Measurements from ENCODE around the gene PPHLN1. TPM values are rescaled to one million over a fixed set of nuclear protein-coding genes. Genes with fewer than 3 reads are reported as not detected.

The PPHLN1 gene
- total RNA-seq, 2 experiments from 2014 or later = 76.9 to 79.3 TPM

DNA sequence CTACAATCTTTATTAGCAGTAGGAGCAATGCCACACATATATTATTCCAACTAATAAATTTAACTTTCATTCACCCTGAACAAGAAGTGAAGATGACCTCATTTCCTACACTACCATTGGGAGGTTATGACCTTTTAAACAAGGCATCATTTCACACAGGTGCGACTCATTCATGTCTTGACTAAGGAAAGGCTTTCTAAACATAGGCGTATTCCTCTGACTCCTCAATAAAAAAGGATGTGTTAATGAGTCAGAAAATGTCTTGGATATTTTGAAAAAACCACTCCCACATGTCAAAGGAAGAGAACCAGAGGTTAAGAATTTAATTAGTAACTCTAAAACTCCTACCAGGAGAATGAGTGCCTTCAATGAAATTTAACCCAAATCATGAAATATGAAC, 148.4 kb downstream of the PPHLN1 start:
- CTCF ChIA-PET = no interaction called here
- Mint-ChIP-seq H3K27me3 (ENCODE audit: low read depth) (peaks cover 28% of the 10 kb centered on the region), H3K4me1 (ENCODE audit: low read depth) (peaks cover 7% of the 10 kb centered on the region), H3K4me3 (no peak overlapping the region), H3K9me3 (ENCODE audit: insufficient read depth) (no peaks in the 10 kb centered on the region), H3K36me3 (ENCODE audit: low read depth) (no peaks in the 10 kb centered on the region), H3K27ac (no peak overlapping the region)
- ATAC-seq (no peak), DNase-seq (no peak)
- POLR2A ChIA-PET = no interaction called here

DNA sequence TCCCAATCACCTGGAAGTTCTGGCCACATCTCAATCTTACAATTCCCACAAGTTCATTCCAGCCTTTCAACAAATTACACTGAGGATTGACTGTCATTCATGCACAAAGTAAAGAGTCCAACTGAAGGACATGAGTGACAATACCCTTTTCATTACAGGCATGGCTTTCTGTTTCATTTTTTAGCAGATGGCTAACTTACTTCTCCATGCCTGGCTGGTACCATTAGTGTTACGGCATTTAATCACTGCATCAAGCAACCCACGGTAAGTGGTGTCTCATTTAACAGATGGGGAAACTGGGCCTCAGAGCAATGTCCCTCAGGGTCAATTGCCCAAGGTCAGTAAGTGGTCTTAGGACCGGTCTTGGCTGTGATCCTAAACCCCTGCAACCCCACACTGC, 149.1 kb downstream of the PPHLN1 start:
- POLR2A ChIA-PET = interaction anchor here (0.6 kb wide), 1 partner anchor 868 kb away, joined by 3 read pairs; no protein-coding TSS in a partner anchor
- Mint-ChIP-seq H3K4me3 (no peak overlapping the region), H3K9me3 (ENCODE audit: insufficient read depth) (no peaks in the 10 kb centered on the region), H3K4me1 (ENCODE audit: low read depth) (peaks cover 1% of the 10 kb centered on the region), H3K27me3 (ENCODE audit: low read depth) (peaks cover 31% of the 10 kb centered on the region), H3K36me3 (ENCODE audit: low read depth) (no peaks in the 10 kb centered on the region), H3K27ac (no peak overlapping the region)
- no peak for DNase-seq
- CTCF ChIA-PET = no interaction called here
- ATAC-seq = no peak

DNA sequence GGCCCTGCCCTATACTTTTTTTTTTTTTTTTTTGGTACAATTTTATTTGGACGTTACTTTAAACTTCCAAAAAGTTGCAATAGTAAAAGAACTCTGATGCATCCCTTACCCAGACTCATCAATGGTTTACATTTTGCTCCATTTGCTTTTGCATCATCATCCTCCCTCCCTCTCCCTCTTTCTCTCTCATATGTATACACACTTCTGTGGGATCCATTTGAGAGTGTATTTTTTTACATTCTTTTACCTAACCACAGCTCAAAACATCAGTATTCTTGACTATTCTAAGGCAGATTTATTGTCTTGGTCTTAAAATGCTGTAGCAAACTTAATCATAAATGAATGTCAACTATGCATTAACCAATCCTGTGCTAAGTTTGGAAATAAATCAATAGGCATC, 152.0 kb downstream of the PPHLN1 start:
- Mint-ChIP-seq H3K4me3 (no peak overlapping the region), H3K27ac (no peak overlapping the region), H3K4me1 (ENCODE audit: low read depth) (peaks cover 5% of the 10 kb centered on the region), H3K9me3 (ENCODE audit: insufficient read depth) (no peaks in the 10 kb centered on the region), H3K27me3 (ENCODE audit: low read depth) (peaks cover 45% of the 10 kb centered on the region), H3K36me3 (ENCODE audit: low read depth) (no peaks in the 10 kb centered on the region)
- CTCF ChIA-PET = no interaction called here
- ATAC-seq = no peak
- POLR2A ChIA-PET = no interaction called here
- no peak for DNase-seq

DNA sequence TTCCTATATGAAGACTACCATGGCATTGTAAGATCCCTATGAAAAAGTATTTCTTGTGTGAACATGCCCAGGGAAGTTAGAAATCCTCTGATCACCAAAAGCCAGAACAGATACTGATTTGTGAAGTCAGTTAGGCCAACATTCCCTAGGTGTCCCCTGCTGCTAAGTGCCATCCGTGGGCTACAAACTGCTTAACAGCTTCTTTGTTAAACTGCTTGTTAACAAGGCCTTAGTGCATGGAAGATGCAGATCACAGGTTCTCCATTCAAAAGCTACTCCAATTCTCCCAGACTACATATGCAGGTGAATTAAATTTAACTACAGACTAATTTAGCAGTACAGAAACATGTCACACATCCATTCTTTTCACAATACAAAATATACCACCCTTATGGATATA, 155.4 kb downstream of the PPHLN1 start:
- no peak for DNase-seq
- Mint-ChIP-seq H3K27ac (no peak overlapping the region), H3K27me3 (ENCODE audit: low read depth) (peaks cover 62% of the 10 kb centered on the region), H3K9me3 (ENCODE audit: insufficient read depth) (no peaks in the 10 kb centered on the region), H3K36me3 (ENCODE audit: low read depth) (no peaks in the 10 kb centered on the region), H3K4me1 (ENCODE audit: low read depth) (peaks cover 9% of the 10 kb centered on the region), H3K4me3 (no peak overlapping the region)
- no peak for ATAC-seq
- CTCF ChIA-PET = interaction anchor here (0.9 to 1.5 kb wide), 2 partner anchors 12 to 20 kb away, joined by 3 to 11 read pairs; no protein-coding TSS in a partner anchor
- POLR2A ChIA-PET = no interaction called here

DNA sequence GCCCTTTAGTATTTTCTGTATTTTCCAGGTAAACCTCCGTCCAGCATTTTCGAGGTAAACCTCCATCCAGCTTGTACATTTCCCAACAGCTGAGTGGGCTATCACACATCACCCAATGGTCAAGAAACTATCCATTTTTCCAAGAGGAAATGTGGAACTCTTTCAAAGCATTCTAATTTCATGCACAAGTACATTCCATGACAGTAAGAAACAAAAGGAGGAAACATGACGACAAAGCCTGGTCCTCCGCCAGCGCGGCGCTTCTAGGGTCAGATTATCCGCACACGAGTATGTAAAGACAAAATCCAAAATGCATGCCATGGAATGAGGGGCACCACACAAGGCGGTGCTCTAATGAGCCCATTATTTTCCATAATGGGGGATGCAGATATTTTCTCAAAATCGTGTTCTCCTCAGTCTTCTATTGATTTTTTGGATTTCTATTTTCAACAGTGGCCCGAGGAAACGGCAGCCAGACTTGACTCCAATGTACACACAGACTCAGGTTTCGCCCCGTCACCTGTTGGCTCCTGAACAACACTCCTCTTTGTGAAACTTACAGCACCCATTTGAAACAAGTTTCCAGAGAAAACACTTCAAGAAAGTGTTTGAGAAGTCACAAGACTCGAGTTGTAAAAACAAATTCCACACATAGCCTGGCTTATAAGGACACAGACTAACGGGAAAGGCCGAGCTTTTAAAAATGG, 156.2 kb downstream of the PPHLN1 start:
- Mint-ChIP-seq H3K36me3 (ENCODE audit: low read depth) (no peaks in the 10 kb centered on the region), H3K27ac (no peak overlapping the region), H3K9me3 (ENCODE audit: insufficient read depth) (no peaks in the 10 kb centered on the region), H3K4me3 (peak overlapping the region; percentile 62), H3K4me1 (ENCODE audit: low read depth) (peaks cover 9% of the 10 kb centered on the region), H3K27me3 (ENCODE audit: low read depth) (peaks cover 69% of the 10 kb centered on the region)
- DNase-seq = no peak
- ChIA-PET CTCF (interaction anchor here (0.6 to 2.4 kb wide), 8 partner anchors 11 to 882 kb away, joined by 3 to 15 read pairs (median 4); no protein-coding TSS in a partner anchor), POLR2A (no interaction called here)
- ATAC-seq = no peak

DNA sequence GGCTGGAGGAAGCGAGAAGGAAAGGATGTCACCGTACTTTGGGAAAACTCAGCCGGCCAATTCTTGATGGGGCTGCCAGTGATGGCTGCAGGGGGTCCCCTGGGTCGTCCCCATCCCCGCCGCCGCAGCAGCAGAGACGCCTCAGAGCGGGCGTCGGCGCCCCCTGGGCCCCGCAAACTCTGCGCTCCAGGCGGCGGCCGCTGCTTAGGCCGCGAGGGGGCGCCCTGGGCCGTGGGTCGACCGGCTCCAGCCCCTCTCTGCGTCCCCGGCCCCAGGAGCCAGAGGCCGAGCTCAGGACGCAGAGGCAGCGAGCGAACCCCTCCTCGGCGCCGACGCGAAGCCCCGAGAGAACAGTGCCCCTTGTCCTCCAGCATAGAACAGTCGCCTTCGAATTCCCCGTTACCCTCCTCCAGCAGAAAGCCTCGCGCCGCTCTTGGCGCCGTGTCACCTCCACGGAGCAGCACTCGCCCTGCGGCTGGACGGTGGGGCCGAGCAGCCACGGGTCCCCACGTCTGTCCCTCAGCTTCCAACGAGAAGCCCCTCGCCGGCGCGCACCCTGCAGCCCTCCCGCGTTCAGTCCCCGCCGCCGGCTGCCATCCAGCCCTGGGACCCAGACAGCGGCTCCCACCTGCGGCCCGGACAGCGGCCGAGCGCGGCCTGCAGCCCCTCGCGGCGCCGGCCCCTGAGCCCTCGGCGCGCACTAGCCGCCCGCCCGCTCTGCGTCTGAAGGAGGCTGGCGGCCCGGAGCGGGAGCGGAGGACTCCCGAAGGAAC, 157.0 kb downstream of the PPHLN1 start:
- CTCF ChIA-PET = interaction anchor here (0.6 to 2.4 kb wide), 8 partner anchors 8 to 881 kb away, joined by 3 to 15 read pairs (median 4); no protein-coding TSS in a partner anchor
- ATAC-seq (peak; percentile 89), DNase-seq (peak; percentile 53)
- no peak overlapping the region for H3K27ac Mint-ChIP-seq
- no peaks in the 10 kb centered on the region for H3K36me3 Mint-ChIP-seq (ENCODE audit: low read depth)
- H3K4me3 Mint-ChIP-seq = peak overlapping the region; percentile 62
- peaks cover 72% of the 10 kb centered on the region for H3K27me3 Mint-ChIP-seq (ENCODE audit: low read depth)
- POLR2A ChIA-PET = no interaction called here
- peaks cover 9% of the 10 kb centered on the region for H3K4me1 Mint-ChIP-seq (ENCODE audit: low read depth)
- no peaks in the 10 kb centered on the region for H3K9me3 Mint-ChIP-seq (ENCODE audit: insufficient read depth)

DNA sequence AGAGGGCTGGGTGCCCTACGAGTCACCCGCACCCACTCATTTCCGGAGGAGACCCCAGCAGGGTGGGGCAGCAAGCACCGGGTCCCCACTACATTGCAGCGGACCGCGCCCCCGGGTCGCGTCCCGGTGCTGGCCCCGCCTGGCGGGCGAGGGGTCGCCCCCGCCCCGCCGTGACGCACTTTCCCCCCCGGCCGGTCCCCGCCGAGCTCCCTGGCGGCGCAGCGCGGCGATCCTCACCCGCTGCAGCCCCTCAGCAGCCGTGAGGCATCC, 157.5 kb downstream of the PPHLN1 start:
- CTCF ChIA-PET = interaction anchor here (1.2 to 2.4 kb wide), 5 partner anchors 8 to 88 kb away, joined by 3 to 15 read pairs (median 3); no protein-coding TSS in a partner anchor
- POLR2A ChIA-PET = no interaction called here
- DNase-seq = no peak
- Mint-ChIP-seq H3K27ac (no peak overlapping the region), H3K4me1 (ENCODE audit: low read depth) (peaks cover 9% of the 10 kb centered on the region), H3K9me3 (ENCODE audit: insufficient read depth) (no peaks in the 10 kb centered on the region), H3K4me3 (peak overlapping the region; percentile 62), H3K36me3 (ENCODE audit: low read depth) (no peaks in the 10 kb centered on the region), H3K27me3 (ENCODE audit: low read depth) (peaks cover 72% of the 10 kb centered on the region)
- no peak for ATAC-seq

DNA sequence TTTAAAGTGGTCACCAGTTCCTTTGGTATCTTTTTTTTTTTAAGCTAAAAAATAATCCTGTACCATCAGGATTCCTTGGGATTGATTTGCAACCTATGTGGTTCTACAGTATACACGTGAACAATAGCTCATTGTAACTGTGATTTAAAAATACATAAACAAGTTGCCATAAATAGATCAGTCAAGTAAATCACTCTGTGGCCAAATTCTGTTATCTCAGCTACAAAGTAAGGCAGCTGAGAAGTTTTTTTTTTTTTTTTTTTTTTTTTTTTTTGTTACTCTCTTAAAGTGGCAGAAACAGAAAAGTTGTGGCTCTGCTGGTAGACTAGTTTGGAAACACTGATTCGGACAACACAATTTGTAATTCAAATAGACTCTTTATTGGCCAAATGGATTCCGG, 159.0 kb downstream of the PPHLN1 start:
- Mint-ChIP-seq H3K9me3 (ENCODE audit: insufficient read depth) (no peaks in the 10 kb centered on the region), H3K36me3 (ENCODE audit: low read depth) (no peaks in the 10 kb centered on the region), H3K27me3 (ENCODE audit: low read depth) (peaks cover 61% of the 10 kb centered on the region), H3K27ac (no peak overlapping the region), H3K4me1 (ENCODE audit: low read depth) (peaks cover 9% of the 10 kb centered on the region), H3K4me3 (no peak overlapping the region)
- POLR2A ChIA-PET = no interaction called here
- ATAC-seq (no peak), DNase-seq (no peak)
- CTCF ChIA-PET = interaction anchor here (1.3 kb wide), 1 partner anchor 51 kb away, joined by 3 read pairs; no protein-coding TSS in a partner anchor

DNA sequence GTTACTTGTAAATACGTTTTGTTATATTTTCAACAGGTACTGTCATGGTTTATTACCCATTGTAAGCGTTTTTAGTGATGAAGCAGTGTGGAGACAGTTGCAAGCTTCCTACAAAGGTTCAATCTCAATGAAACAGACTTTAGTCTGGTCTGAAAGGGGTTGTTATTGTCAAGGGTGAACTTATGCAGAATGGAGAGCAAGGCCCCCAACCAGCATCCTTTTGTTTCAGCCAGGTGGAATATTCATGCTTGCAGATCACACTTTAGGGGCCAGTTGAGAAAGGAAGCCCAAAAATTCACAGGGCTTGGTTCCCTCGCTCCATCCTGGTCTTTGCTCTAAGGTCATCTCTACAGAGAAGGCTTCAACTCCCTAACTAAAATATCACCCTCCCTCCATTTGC, 159.9 kb downstream of the PPHLN1 start:
- CTCF ChIA-PET = interaction anchor here (0.8 to 1.1 kb wide), 2 partner anchors 16 to 83 kb away, joined by 3 read pairs; no protein-coding TSS in a partner anchor
- Mint-ChIP-seq H3K36me3 (ENCODE audit: low read depth) (no peaks in the 10 kb centered on the region), H3K27ac (no peak overlapping the region), H3K4me3 (no peak overlapping the region), H3K27me3 (ENCODE audit: low read depth) (peaks cover 59% of the 10 kb centered on the region), H3K4me1 (ENCODE audit: low read depth) (peaks cover 9% of the 10 kb centered on the region), H3K9me3 (ENCODE audit: insufficient read depth) (no peaks in the 10 kb centered on the region)
- no peak for DNase-seq
- ATAC-seq = no peak
- POLR2A ChIA-PET = no interaction called here

DNA sequence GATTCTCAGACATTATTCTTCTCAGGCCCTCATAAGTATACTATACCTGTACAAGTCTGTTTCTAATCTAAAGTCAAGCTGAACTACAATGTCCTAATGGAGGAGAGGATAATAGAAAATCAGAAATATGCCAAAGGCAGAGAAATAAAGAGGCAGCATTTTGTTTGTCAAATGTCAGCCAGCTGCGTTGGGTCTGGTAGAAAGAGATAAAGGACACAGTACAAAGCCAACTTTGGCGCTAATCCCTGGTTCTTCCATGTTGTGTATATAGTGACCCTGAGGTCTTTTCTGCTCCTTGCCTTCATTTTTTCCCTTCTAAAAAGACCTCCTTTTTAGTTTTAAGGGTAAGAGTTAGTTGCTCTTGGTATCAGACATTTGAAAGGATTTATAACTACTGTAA, 160.4 kb downstream of the PPHLN1 start:
- Mint-ChIP-seq H3K4me1 (ENCODE audit: low read depth) (peaks cover 9% of the 10 kb centered on the region), H3K27ac (no peak overlapping the region), H3K36me3 (ENCODE audit: low read depth) (no peaks in the 10 kb centered on the region), H3K9me3 (ENCODE audit: insufficient read depth) (no peaks in the 10 kb centered on the region), H3K4me3 (no peak overlapping the region), H3K27me3 (ENCODE audit: low read depth) (peaks cover 53% of the 10 kb centered on the region)
- CTCF ChIA-PET = interaction anchor here (0.8 to 1.1 kb wide), 3 partner anchors 9 to 83 kb away, joined by 3 read pairs; no protein-coding TSS in a partner anchor
- ATAC-seq (no peak), DNase-seq (no peak)
- POLR2A ChIA-PET = no interaction called here

DNA sequence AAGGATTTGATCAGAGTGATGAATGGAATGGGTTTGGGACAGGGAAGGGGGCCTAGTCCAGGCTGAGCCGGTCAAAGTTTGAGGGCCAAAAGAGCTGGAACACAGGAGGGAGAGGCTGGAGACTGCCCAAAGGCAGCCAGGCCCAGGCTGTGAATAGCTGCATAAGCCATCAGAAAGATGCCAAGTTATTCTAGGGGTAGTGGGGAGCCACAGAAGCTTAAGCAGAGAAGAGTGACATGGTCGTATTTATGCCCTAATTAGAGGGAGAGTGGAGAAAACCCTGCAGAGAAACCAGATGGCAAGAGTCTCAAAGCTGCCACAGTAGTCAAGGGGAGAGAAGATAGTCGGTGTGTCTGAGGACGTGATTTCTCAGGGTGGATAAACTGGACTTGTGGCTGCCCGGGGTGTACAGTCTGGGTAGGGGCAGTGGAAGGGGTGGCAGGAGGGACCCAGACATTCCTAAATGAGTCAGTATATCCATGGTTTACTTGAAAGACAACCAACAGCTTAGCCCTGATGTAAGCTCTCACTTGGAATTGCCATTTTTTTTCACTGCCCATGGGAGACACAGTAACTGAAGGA, 164.4 kb downstream of the PPHLN1 start:
- peaks cover 32% of the 10 kb centered on the region for H3K27me3 Mint-ChIP-seq (ENCODE audit: low read depth)
- no peaks in the 10 kb centered on the region for H3K36me3 Mint-ChIP-seq (ENCODE audit: low read depth)
- ATAC-seq (no peak), DNase-seq (no peak)
- H3K9me3 Mint-ChIP-seq (ENCODE audit: insufficient read depth) = no peaks in the 10 kb centered on the region
- no peaks in the 10 kb centered on the region for H3K4me1 Mint-ChIP-seq (ENCODE audit: low read depth)
- POLR2A ChIA-PET = no interaction called here
- no peak overlapping the region for H3K4me3 Mint-ChIP-seq
- CTCF ChIA-PET = interaction anchor here (1.4 kb wide), 1 partner anchor 118 kb away, joined by 4 read pairs; no protein-coding TSS in a partner anchor
- no peak overlapping the region for H3K27ac Mint-ChIP-seq
